Prostate gland (tissue), 2 donors: Measurements from ENCODE around the gene SP6. TPM values are rescaled to one million over a fixed set of nuclear protein-coding genes. Genes with fewer than 3 reads are reported as not detected.
A peak's percentile ranks its signal among the peaks of the same experiment; 100 is the strongest.

ENCODE experiments used
- DNase-seq: peaks from one replicate; pipeline ENCODE4 v3.0.0-alpha.2; 2019; ENCODE audit warnings: low spot score
- H3K27ac ChIP-seq, 2 donors: fragments of 200-600 bp; sonication (generic); 2 replicates each; pipeline ENCODE4 v1.5.1; 2017 to 2019
- H3K27me3 ChIP-seq: fragments of 200-600 bp; sonication (generic); replicated peaks from 2 replicates; pipeline ENCODE4 v1.5.1; 2019; ENCODE audit not compliant: insufficient read depth
- H3K36me3 ChIP-seq, 2 donors: fragments of 200-600 bp; sonication (generic); 1 replicate in 1 of 2; 2 replicates in 1 of 2; pipeline versions ENCODE4 v1.5.1 to v1.8.1; 2017 to 2019
- H3K4me1 ChIP-seq: fragments of 200-600 bp; sonication (generic); replicated peaks from 2 replicates; pipeline ENCODE4 v1.5.1; 2019
- H3K4me3 ChIP-seq, 2 donors: fragments of 200-600 bp; sonication (generic); 2 replicates each; pipeline ENCODE4 v1.5.1; 2017 to 2019
- H3K9me3 ChIP-seq: fragments of 200-600 bp; sonication (generic); 2 replicates; pipeline ENCODE4 v1.5.1; 2017
- CTCF ChIP-seq, 4 experiments: fragments of 200-600 bp in 2 of 4; fragments of 450-650 bp in 2 of 4; sonication (generic) in 2 of 4; IDR thresholded peaks; 1 replicate in 3 of 4; 2 replicates in 1 of 4; pipeline ENCODE4 v1.5.1; 2016 to 2019; ENCODE audit warnings: antibody characterized with exemption in 4 of 4, mild to moderate bottlenecking in 2 of 4, moderate library complexity in 2 of 4
- POLR2A ChIP-seq: fragments of 450-650 bp; IDR thresholded peaks from one replicate; pipeline ENCODE4 v1.6.1; 2016; ENCODE audit warnings: antibody characterized with exemption, mild to moderate bottlenecking
- POLR2AphosphoS5 ChIP-seq: sonication (generic); formaldehyde crosslinking; IDR thresholded peaks from one replicate; pipeline ENCODE4 v1.6.1; 2017; ENCODE audit warnings: antibody characterized with exemption
- WGBS: methylation state at CpG from one replicate; pipeline ENCODE4 v1.1.5; 2018; 5-methylcytosine and 5-hydroxymethylcytosine counted together
- intact Hi-C: fragments of 100-400 bp; cut with DNase I; formaldehyde crosslinking; loops from one replicate; pipeline ENCODE4 v1.14.2; 2022
- total RNA-seq, 2 donors: library from RNA; depleted of rRNA; stranded (reverse); fragments of >200 nt; gene quantifications; one replicate each; pipeline ENCODE4 v1.1.0, GENCODE V29; 2016

Gene SP6
- total RNA-seq, 2 donors from 2014 or later = 1.4 to 3.1 TPM

DNA sequence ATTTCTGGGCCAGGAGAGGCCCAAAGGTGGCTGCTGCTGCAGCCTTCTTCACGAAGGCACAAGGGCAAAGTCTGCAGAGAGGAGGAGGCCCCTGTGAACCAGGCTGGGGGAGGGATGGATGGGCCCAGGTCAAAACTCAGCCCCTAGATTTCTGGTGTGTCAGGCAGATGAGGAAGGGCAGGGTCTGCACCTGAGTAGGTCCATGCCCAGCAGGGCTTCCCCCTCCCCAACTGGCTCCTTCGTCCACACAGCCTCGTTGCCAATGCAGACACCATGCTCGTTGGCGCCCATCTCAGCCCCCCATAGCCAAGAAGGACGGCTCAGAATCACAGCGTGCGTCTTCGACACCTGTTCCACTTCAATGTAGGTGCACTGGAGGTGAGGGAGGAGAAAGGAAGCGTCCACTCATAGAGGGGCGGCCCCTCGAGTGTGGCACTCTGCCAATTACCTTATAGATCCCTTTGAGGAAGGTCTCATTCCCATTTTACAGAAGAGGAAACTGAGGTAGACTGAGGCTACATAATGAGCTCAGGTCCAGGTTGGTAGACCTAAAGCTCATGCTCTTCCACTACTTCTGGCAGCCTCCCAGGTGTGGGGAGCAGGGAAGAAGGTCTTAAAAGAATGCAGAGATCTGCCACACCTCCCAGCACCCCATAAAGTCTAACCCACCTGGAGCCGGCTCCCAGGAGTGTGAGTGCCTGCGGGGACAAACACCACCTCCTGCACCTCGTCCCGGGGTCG, 10.8 kb downstream of the SP6 start:
- WGBS = 26% methylated on average over 17 of the region's 17 CpGs
- Histone ChIP-seq H3K27me3 (no peaks in the 10 kb centered on the region), H3K4me3 (peak overlapping the region; percentile 73 to 76), H3K27ac (peak overlapping the region; percentile 70 to 80), H3K4me1 (peaks cover 7% of the 10 kb centered on the region), H3K36me3 (no peaks in the 10 kb centered on the region), H3K9me3 (no peaks in the 10 kb centered on the region)
- intact Hi-C loops = loop anchor here (10.0 kb wide), 1 partner anchor 1355 kb away; no protein-coding TSS in a partner anchor
- peak; percentile 12 for DNase-seq
- no peak for TF ChIP-seq POLR2AphosphoS5
- no peak for TF ChIP-seq POLR2A
- TF ChIP-seq CTCF (IDR thresholded peaks at IDR 0.05) = no peak

- no peaks in the 10 kb centered on the region for H3K27me3 ChIP-seq
- H3K4me3 ChIP-seq = no peak overlapping the region
- no peaks in the 10 kb centered on the region for H3K9me3 ChIP-seq
- DNase-seq = no peak
- no peak for TF ChIP-seq POLR2A
- TF ChIP-seq CTCF (IDR thresholded peaks at IDR 0.05) = no peak
- no peak for TF ChIP-seq POLR2AphosphoS5
- H3K27ac ChIP-seq = no peak overlapping the region
- no peaks in the 10 kb centered on the region for H3K36me3 ChIP-seq
- peaks cover 7% of the 10 kb centered on the region for H3K4me1 ChIP-seq
- WGBS = 85% methylated on average over 5 of the region's 5 CpGs
- intact Hi-C loops = no loop called here
These were observed 11.9 kb downstream of the SP6 start for GRCh38 chr17:47839071-47839470.

GRCh38 chr17:47838636-47839035, 12.3 kb downstream of the SP6 start:
- TF ChIP-seq CTCF (IDR thresholded peaks at IDR 0.05) (no peak), POLR2A (no peak), POLR2AphosphoS5 (no peak)
- intact Hi-C loops = no loop called here
- no peaks in the 10 kb centered on the region for H3K9me3 ChIP-seq

GRCh38 chr17:47837401-47838039, 13.4 kb downstream of the SP6 start:
- no peak for DNase-seq
- no peaks in the 10 kb centered on the region for H3K9me3 ChIP-seq
- no peaks in the 10 kb centered on the region for H3K27me3 ChIP-seq
- intact Hi-C loops = no loop called here
- H3K4me1 ChIP-seq = peaks cover 3% of the 10 kb centered on the region
- H3K36me3 ChIP-seq = no peaks in the 10 kb centered on the region
- no peak overlapping the region for H3K27ac ChIP-seq
- WGBS = 76% methylated on average over 13 of the region's 13 CpGs
- H3K4me3 ChIP-seq = no peak overlapping the region
- no peak for TF ChIP-seq CTCF (IDR thresholded peaks at IDR 0.05)
- TF ChIP-seq POLR2AphosphoS5 = no peak
- no peak for TF ChIP-seq POLR2A

More at GRCh38 chr17:47838636-47839035, 12.3 kb downstream of the SP6 start:
- peaks cover 7% of the 10 kb centered on the region for H3K4me1 ChIP-seq
- H3K4me3 ChIP-seq = no peak overlapping the region
- WGBS = 85% methylated on average over 13 of the region's 13 CpGs
- H3K27me3 ChIP-seq = no peaks in the 10 kb centered on the region
- H3K36me3 ChIP-seq = no peaks in the 10 kb centered on the region
- H3K27ac ChIP-seq = no peak overlapping the region
- DNase-seq = no peak

DNA sequence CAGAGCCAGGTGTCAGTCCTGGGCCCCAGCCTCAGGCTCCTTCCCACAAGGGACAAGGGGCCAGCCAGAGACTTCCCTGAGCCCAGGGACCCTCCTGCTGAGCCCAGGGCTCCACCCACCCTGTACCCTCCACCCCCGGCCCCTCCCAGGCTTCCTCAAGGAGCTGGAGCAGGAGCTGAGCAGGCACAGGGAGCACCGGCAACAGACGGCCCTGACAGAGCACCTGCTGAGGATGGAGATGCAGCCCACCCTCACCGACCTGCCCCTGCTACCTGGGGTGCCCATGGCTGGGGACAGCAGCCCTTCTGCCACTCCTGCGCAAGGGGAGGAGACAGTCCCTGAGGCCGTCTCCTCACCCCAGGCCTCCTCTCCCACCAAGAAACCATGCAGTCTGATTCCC, 14.4 kb downstream of the SP6 start:
- WGBS = 84% methylated on average over 6 of the region's 6 CpGs
- no peak overlapping the region for H3K27ac ChIP-seq
- no peaks in the 10 kb centered on the region for H3K9me3 ChIP-seq
- H3K36me3 ChIP-seq = no peaks in the 10 kb centered on the region
- intact Hi-C loops = no loop called here
- no peak overlapping the region for H3K4me3 ChIP-seq
- no peak for DNase-seq
- H3K4me1 ChIP-seq = peaks cover 9% of the 10 kb centered on the region
- no peaks in the 10 kb centered on the region for H3K27me3 ChIP-seq
- TF ChIP-seq CTCF (IDR thresholded peaks at IDR 0.05) (no peak), POLR2AphosphoS5 (no peak), POLR2A (no peak)
